GM12875 (cell line): Measurements from ENCODE around the gene MIA2.
"Not testable (repeated sequence)": the region's sequence is repeated elsewhere in the genome, so short reads cannot be mapped to it uniquely, and the experiment has no call there.

Experiments
- H3K4me3 ChIP-seq: one replicate; pipeline ENCODE4 v1.5.1; 2011; ENCODE audit warnings: low read depth, low read length, control low read depth
- CTCF ChIP-seq: IDR thresholded peaks from 2 replicates; pipeline ENCODE4 v1.5.1; 2011; ENCODE audit warnings: low read depth, mild to moderate bottlenecking, control low read depth, inconsistent platforms, low read length, moderate library complexity, borderline replicate concordance; ENCODE audit not compliant: insufficient read depth

MIA2 gene

GRCh38 chr14:39240769-39241168, 7.1 kb downstream of the MIA2 start:
- H3K4me3 ChIP-seq: no peak overlapping the region
- no peak for TF ChIP-seq CTCF

DNA sequence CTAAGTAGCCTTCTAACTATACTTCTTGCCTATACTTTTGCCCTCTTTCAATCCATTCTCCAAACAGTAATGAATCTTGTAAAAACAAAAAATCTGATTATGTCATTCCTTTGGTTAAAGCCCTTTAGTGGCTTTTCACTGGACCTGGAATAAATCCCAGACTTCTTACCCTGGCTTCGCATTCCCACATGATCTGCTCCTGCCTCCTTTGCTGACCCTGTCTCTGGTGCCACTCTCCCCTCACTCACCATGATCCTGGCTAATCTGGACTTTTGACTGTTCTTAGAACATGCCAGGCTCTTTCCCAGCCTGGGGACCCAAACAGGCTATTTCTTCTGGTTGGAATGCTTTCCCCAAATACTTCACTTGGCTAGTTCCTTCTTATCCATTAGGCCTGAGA, 7.9 kb downstream of the MIA2 start:
- H3K4me3 ChIP-seq: no peak overlapping the region
- TF ChIP-seq CTCF: no peak

DNA sequence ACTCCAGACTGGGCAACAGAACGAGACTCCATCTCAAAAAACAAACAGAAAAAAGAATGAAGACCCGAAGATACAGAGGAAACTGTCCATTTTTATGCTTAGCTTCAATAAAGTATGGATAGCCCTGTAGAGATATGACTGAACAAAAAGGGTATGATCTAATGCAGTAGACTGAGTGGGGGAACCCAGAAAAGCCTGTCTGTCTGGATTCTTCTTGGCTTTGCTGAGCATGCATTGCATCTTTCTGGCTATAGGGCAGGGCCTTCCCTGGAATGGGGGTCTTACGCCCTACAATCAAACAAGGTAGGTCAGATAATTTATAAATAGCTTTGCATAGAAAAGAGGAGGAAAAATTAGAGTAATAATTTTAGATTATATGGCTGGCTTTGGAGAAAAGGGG, 10.1 kb downstream of the MIA2 start:
- TF ChIP-seq CTCF: no peak
- no peak overlapping the region for H3K4me3 ChIP-seq

GRCh38 chr14:39246618-39247017, 12.9 kb downstream of the MIA2 start:
- no peak for TF ChIP-seq CTCF
- H3K4me3 ChIP-seq: no peak overlapping the region

GRCh38 chr14:39247256-39247655, 13.5 kb downstream of the MIA2 start:
- H3K4me3 ChIP-seq: no peak overlapping the region
- TF ChIP-seq CTCF: no peak

DNA sequence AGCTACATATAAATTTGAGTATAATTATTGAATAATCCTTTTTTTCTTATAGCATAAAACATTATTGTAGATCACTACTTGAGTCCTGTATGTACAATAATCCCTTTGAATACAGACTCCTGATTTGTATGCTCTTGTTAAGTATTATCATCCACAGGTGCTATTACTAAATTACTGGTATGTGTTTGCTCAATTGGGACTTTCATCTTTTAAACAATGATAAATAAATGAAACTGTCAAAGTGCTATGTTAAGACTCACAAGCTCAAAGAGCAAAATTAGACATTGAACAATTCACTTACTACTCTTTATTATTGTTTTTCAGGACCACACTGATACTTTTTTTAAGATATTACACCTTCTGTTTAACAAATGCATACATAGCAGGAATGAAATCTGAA, 17.8 kb downstream of the MIA2 start:
- no peak for TF ChIP-seq CTCF

DNA sequence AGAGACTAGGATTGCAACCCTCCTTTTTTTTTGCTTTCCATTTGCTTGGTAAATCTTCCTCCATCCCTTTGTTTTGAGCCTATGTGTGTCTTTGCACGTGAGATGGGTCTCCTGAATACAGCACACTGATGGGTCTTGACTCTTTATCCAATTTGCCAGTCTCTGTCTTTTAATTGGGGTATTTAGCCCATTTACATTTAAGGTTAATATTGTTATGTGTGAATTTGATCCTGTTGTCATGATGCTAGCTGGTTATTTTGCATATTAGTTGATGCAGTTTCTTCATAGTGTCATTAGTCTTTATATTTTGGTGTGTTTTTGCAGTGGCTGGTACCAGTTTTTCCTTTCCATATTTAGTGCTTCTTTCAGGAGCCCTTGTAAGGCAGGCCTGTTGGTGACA, 23.7 kb downstream of the MIA2 start:
- not testable (repeated sequence) for H3K4me3 ChIP-seq

More for the DNA sequence above, 17.8 kb downstream of the MIA2 start:
- no peak overlapping the region for H3K4me3 ChIP-seq
